HL-60 (cell line): ENCODE measurements around the gene CCDC197.

Source experiments
- DNase-seq, 2 experiments: peaks; one replicate each; pipeline ENCODE4 v3.0.0-alpha.2; 2010 to 2020; ENCODE audit warnings: low read depth in 1 of 2, low spot score in 1 of 2
- H3K27ac ChIP-seq: fragments of 250-450 bp; sonication (Bioruptor Pico); replicated peaks from 2 replicates; pipeline ENCODE4 v1.5.1; 2020; ENCODE audit warnings: mild to moderate bottlenecking, moderate library complexity
- H3K27me3 ChIP-seq: fragments of 250-450 bp; sonication (Bioruptor Pico); 2 replicates; pipeline ENCODE4 v1.5.1; 2021; ENCODE audit warnings: mild to moderate bottlenecking, moderate library complexity; ENCODE audit not compliant: insufficient read depth, poor library complexity, severe bottlenecking
- H3K4me3 ChIP-seq: replicated peaks from 2 replicates; pipeline ENCODE4 v1.5.1; 2011; ENCODE audit warnings: mild to moderate bottlenecking, control low read depth, low read length; ENCODE audit not compliant: insufficient read depth
- GABPA ChIP-seq: IDR thresholded peaks from 2 replicates; pipeline ENCODE4 v1.6.1; 2012; ENCODE audit warnings: low read depth
- POLR2AphosphoS5 ChIP-seq: IDR thresholded peaks from 2 replicates; pipeline ENCODE4 v1.6.1; 2012; ENCODE audit warnings: low read depth
- SPI1 ChIP-seq: IDR thresholded peaks from 2 replicates; pipeline ENCODE4 v1.6.1; 2012; ENCODE audit warnings: low read depth, mild to moderate bottlenecking, borderline replicate concordance
- TF ChIP-seq, protein P1 (sequence below): IDR thresholded peaks from one replicate; pipeline ENCODE4 v1.5.1; 2011; ENCODE audit warnings: low read length, control low read depth, inconsistent platforms; ENCODE audit not compliant: insufficient read depth
- TF ChIP-seq, protein P2 (sequence below): IDR thresholded peaks from 2 replicates; pipeline ENCODE4 v1.6.1; 2012; ENCODE audit warnings: low read depth; ENCODE audit not compliant: insufficient replicate concordance

Gene CCDC197

DNA sequence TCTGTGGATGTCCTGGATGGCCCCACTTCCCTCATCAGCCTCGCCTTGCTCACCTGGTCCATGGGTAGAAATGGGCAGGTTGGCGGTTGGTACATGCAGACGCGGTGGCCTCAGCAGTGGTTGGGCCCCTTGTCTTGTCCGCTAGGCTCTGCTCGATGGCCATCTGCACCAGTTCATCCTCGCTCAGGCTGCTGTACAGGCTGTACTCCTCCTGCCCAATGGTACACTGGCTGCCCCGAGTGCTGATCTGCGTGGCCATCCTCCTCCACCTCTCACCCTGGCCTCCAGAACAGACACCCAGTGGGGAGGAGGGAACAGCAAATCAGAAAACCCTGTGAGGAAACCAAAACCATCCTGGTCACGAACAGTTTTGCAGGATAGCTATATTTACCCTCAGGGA, 32.8 kb upstream of the CCDC197 start:
- Histone ChIP-seq H3K27me3 (no peaks in the 10 kb centered on the region), H3K4me3 (no peak overlapping the region), H3K27ac (no peak overlapping the region)
- TF ChIP-seq, protein P1, sequence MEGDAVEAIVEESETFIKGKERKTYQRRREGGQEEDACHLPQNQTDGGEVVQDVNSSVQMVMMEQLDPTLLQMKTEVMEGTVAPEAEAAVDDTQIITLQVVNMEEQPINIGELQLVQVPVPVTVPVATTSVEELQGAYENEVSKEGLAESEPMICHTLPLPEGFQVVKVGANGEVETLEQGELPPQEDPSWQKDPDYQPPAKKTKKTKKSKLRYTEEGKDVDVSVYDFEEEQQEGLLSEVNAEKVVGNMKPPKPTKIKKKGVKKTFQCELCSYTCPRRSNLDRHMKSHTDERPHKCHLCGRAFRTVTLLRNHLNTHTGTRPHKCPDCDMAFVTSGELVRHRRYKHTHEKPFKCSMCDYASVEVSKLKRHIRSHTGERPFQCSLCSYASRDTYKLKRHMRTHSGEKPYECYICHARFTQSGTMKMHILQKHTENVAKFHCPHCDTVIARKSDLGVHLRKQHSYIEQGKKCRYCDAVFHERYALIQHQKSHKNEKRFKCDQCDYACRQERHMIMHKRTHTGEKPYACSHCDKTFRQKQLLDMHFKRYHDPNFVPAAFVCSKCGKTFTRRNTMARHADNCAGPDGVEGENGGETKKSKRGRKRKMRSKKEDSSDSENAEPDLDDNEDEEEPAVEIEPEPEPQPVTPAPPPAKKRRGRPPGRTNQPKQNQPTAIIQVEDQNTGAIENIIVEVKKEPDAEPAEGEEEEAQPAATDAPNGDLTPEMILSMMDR = no peak
- no peak for TF ChIP-seq GABPA
- TF ChIP-seq, protein P2, sequence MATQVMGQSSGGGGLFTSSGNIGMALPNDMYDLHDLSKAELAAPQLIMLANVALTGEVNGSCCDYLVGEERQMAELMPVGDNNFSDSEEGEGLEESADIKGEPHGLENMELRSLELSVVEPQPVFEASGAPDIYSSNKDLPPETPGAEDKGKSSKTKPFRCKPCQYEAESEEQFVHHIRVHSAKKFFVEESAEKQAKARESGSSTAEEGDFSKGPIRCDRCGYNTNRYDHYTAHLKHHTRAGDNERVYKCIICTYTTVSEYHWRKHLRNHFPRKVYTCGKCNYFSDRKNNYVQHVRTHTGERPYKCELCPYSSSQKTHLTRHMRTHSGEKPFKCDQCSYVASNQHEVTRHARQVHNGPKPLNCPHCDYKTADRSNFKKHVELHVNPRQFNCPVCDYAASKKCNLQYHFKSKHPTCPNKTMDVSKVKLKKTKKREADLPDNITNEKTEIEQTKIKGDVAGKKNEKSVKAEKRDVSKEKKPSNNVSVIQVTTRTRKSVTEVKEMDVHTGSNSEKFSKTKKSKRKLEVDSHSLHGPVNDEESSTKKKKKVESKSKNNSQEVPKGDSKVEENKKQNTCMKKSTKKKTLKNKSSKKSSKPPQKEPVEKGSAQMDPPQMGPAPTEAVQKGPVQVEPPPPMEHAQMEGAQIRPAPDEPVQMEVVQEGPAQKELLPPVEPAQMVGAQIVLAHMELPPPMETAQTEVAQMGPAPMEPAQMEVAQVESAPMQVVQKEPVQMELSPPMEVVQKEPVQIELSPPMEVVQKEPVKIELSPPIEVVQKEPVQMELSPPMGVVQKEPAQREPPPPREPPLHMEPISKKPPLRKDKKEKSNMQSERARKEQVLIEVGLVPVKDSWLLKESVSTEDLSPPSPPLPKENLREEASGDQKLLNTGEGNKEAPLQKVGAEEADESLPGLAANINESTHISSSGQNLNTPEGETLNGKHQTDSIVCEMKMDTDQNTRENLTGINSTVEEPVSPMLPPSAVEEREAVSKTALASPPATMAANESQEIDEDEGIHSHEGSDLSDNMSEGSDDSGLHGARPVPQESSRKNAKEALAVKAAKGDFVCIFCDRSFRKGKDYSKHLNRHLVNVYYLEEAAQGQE = no peak
- no peak for TF ChIP-seq POLR2AphosphoS5
- no peak for TF ChIP-seq SPI1
- DNase-seq = no peak

DNA sequence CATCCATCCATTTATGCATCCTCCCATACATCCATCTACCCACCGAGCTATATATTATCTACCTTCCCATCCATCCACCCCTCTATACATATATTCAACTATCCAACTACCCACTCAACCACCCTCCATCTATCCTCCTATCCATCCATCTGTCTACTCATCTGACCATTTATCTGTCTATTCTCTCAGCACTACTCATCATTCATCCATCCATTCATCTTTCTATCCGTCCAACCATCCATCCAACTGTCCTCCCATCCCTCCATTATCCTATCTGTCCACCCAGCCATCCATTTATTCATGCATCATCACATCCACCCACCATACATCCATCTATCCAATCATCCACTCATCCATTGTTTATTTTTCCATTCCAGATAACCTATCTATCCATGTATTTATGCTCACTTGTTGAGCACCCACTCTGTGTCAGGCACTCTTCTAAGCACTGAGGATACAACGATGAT, 32.2 kb upstream of the CCDC197 start:
- no peak overlapping the region for H3K27ac ChIP-seq
- TF ChIP-seq POLR2AphosphoS5 (no peak), SPI1 (no peak), GABPA (no peak)
- TF ChIP-seq, protein P2 = no peak
- TF ChIP-seq, protein P1 = no peak
- no peak for DNase-seq

DNA sequence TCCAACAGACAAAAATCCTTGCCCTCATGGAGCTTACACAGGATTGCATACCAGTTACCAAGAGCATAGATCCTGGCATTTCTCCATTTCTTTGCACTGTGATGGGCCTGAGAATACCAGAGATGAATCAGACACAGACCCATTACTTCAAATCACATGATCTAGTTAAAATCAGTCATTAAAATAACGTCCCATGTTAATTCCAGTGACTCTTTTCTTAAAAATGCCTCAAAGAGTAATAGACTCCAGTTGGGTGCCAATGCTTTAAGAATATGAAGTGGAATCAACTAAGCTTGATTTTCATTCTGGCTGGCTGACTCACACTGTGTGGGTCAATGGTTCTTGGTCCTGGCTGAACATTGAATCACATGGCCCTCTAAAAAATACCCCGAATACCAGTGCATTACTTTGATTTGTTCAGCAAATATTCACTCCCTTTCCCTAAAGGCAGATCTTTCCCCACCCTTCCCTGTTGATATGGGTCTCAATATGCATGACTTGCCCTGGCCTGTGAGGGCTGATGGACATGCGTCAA, 31.7 kb upstream of the CCDC197 start:
- H3K4me3 ChIP-seq = no peak overlapping the region
- no peak overlapping the region for H3K27ac ChIP-seq
- no peak for DNase-seq
- H3K27me3 ChIP-seq = no peaks in the 10 kb centered on the region
- TF ChIP-seq, protein P1 = no peak
- no peak for TF ChIP-seq SPI1
- TF ChIP-seq, protein P2 = no peak
- no peak for TF ChIP-seq GABPA
- TF ChIP-seq POLR2AphosphoS5 = no peak

More for the DNA sequence above, 32.2 kb upstream of the CCDC197 start:
- Histone ChIP-seq H3K4me3 (no peak overlapping the region), H3K27me3 (no peaks in the 10 kb centered on the region)
